Measurements from ENCODE around the gene SLC29A1.

- TF ChIP-seq YY1 (IDR thresholded peaks at IDR 0.05; ENCODE audit: insufficient read depth, insufficient read length) (no peak), ZNF274 (IDR thresholded peaks at IDR 0.05; ENCODE audit: low read depth, low read length) (no peak), SUZ12 (IDR thresholded peaks at IDR 0.05; ENCODE audit: extremely low read depth, insufficient read depth, insufficient read length) (no peak)
These were observed 48.5 kb downstream of the SLC29A1 start for GRCh38 chr6:44271914-44272313.

Data from NT2/D1 (cell line).